GM18505 (cell line): ENCODE measurements around the gene PPOX.

ENCODE experiments used
- ATAC-seq: cut with Tn5 transposase; IDR thresholded peaks from one replicate; pipeline ENCODE4 v1.9.1; 2021; ENCODE audit not compliant: unreplicated experiment
- POLR2A ChIP-seq: IDR thresholded peaks from 4 replicates; pipeline ENCODE4 v1.6.1; 2011; ENCODE audit warnings: borderline replicate concordance; ENCODE audit not compliant: insufficient read depth, insufficient read length; ENCODE audit errors: extremely low read depth

The PPOX gene

GRCh38 chr1:161132410-161133219 lies 33.6 kb upstream of the PPOX start, which contains the start of gene DEDD:
Gene DEDD (minus strand): TSS chr1:161132667. CDS start chr1:161124462, 8,205 bp downstream.
- TF ChIP-seq POLR2A: peak; percentile 57
- peak; percentile 87 for ATAC-seq

DNA sequence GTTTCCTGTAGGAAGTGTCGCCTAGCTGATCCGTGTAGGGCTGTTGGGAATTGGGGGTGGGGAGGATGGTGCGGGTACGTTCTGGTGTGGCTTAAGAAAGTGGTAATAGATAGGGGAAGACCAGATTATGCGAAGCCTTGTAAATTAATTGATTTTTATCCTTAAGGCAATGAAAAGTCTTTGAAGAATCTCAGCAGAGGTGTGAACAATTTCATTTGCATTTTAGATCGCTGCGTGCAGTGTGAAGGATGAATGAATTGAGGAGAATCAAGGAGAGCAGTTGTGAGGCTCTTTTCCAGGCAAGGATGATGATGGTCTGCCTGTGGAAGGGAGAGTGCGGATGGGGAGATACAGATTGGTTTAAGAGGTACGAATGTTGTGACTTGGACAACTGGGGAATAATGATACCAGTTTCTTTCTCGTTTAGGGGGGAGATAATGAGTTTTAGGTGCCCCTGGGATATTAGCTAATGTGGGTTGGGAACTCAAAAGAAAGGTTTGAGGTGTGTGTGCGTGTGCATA lies 32.9 kb upstream of the PPOX start:
- ATAC-seq: no peak

GRCh38 chr1:161137881-161138280 lies 28.3 kb upstream of the PPOX start:
- TF ChIP-seq POLR2A: no peak
- ATAC-seq: no peak

More for the DNA sequence above, 32.9 kb upstream of the PPOX start:
- TF ChIP-seq POLR2A: no peak

DNA sequence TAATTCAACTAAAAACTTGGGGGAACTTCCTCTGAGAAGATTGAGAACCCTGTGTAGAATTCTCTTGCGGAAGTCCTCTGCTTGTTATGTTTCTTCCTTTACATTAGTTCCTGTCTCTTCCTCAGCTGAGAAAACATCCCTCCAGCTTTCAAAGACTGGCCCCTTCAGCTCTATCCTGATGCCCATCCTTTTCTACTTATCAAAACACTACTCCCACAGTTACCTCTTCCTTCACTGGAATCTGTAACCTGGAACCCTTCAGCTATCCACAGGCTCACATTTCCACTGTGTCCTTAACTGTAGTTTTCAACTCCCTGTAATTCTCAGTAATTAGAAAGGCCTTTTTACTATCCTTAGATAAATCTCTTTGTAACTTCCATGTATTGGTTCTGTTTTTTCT lies 27.8 kb upstream of the PPOX start:
- no peak for TF ChIP-seq POLR2A

DNA sequence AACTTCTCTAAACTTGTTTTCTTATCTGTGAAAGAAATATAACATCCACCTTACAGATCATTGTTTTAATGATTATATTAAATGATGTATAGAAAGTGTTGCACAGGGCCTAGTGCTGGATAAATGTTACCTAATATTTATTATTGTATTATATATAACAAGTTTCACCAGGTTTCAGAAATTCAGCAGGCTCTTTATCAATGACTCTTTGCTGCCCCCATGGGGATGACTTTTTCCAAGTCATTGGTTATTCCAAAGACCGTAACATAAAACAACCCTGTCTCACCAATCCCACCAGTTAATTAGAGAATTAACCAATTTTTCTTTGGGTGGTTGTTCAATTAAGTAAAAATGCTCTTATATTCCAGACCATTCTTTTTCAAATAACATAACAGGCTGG lies 26.5 kb upstream of the PPOX start:
- no peak for TF ChIP-seq POLR2A
- no peak for ATAC-seq

More for the DNA sequence above, 27.8 kb upstream of the PPOX start:
- ATAC-seq: no peak

DNA sequence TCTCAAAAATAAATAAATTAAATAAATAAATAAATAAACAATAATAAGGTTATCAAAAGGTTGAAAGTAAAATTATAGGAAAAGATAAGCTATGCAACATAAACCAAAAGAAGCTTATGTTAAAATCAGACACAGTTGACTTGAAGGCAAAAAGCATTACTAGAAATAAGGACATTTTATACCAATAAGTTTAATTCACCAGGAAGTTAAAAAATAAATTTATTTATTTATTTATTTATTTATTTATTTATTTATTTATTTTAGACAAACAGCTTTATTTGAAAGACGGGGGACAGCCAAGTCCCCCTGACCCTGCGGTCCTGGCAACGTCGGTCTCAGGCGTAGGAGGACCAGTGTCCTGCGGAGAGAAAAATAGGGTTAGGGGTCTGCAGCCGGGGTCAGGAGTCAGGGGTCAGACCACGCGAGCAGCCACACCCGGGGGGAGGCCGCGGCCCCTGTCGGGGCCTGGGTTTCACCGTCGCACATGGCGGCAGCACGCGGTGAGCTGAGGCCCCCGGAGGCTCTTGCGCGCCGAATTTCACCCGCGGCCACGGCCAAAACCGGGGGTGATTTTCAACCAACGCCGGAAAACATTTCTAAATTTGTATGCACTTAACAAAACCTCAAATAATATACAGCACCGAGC lies 25.3 kb upstream of the PPOX start:
- no peak for TF ChIP-seq POLR2A
- no peak for ATAC-seq

- no peak for TF ChIP-seq POLR2A
- ATAC-seq: no peak
Measured at GRCh38 chr1:161145832-161146231, 20.4 kb upstream of the PPOX start.

DNA sequence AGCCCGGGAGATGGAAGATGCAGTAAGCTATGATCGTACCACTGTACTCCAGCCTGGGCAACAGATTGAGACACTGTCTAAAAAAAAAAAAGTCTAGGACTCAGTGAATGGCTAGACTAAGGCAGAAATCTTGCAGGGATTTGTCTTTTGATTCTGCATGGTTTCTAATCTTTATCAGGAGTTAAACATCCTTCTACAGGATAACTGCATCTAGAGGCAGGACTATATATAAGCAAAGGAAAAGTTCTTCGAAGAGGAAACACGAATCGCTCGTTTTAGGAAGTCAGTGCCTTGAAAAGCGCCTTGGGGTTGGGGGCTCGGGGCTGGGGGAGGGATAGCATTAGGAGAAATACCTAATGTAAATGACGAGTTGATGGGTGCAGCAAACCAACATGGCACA lies 13.1 kb upstream of the PPOX start:
- ATAC-seq: no peak
- TF ChIP-seq POLR2A: no peak

DNA sequence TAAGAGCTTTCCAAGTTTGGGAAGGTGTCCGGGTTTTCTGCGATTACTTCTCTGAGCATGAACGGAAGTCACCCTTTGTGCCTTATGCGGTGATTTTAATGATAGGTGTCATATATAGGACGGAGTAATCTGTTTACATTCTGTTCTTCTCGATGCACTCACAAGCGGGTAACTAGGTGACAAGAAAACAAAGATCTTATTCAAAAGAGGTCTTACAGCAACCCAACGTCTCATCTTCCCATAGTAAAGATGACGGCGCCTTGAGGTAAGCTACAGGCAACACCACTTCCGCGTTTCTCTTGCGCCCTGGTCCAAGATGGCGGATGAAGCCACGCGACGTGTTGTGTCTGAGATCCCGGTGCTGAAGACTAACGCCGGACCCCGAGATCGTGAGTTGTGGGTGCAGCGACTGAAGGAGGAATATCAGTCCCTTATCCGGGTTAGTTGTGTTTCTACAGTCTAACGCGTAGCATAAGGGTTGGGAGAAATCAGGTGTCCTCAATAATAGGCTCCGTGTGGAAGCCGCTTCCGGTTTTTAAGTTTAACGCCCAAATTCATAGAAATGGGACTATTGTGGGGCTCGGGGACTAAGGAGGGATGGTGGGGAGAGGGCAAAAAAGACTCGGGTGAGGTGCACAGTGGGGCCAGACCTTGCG lies 12.4 kb upstream of the PPOX start, which contains the start of gene UFC1:
TSS of gene UFC1 (plus strand) at position 297 of the 656 bp plus-strand sequence. CDS start at position 317, 20 bp downstream.
- TF ChIP-seq POLR2A: peak; percentile 89

GRCh38 chr1:161157867-161158266 lies 8.4 kb upstream of the PPOX start:
- ATAC-seq: no peak
- TF ChIP-seq POLR2A: no peak

More for the DNA sequence above, 12.4 kb upstream of the PPOX start, which contains the start of gene UFC1:
- peak; percentile 80 for ATAC-seq

GRCh38 chr1:161158316-161159010 lies 7.8 kb upstream of the PPOX start:
- ATAC-seq: no peak
- no peak for TF ChIP-seq POLR2A

DNA sequence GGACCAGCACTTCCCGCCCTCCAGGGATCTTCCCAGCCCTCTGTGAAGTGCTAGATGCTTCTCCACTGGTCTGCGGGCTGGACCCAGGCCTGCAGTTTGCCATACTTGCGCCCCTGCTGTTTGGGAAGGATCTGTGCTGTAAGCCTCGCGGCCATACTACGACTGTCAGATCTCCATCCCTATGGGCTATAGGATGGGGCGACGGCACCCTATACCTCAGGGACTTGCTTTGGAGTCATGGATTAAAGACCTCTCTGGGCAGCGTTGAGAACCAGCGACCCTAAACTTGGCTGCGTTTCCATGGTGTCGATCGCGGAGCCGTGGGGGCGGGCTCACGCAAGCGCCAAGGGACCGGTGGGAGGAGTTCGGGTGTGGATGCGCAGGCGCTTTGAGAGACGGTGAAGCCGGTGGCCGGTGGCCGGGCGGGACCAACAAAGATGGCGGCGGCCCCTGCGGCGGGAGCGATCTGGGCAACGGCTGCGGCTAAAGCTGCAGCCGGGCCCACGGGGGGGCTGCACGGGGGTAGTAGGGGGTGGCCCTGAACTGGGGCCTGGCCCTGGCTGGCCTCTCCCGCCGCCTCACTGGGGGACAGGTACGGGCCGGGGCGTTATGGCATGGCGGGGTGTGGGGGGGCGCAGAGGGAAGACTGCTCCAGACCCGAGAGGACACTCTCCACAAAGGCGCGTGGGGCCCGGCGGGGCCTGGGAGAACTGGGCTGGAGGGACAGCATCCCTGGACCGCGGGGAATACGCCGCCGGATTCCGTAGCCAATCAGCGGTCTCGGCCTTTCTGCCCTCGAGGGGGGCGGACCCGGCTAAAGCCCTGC lies 6.9 kb upstream of the PPOX start, which contains the start of gene USP21:
TSS of gene USP21 (plus strand) at position 414 of the 826 bp plus-strand sequence. CDS start 1,141 bp downstream, outside the sequence.
- peak; percentile 86 for ATAC-seq
- TF ChIP-seq POLR2A: peak; percentile 80

- peak; percentile 5 for ATAC-seq
- no peak for TF ChIP-seq POLR2A
Measured at GRCh38 chr1:161159913-161160243, 6.3 kb upstream of the PPOX start.
